ENCODE data around the gene WSB1.

The WSB1 gene

GRCh38 chr17:27310565-27311110 lies 16.7 kb downstream of the WSB1 start:
- H3K27me3 ChIP-seq: no peaks in the 10 kb centered on the region
- intact Hi-C loops (cut with DNase I; ENCODE audit: low total_unique reads): no loop called here
- TF ChIP-seq, protein P1, sequence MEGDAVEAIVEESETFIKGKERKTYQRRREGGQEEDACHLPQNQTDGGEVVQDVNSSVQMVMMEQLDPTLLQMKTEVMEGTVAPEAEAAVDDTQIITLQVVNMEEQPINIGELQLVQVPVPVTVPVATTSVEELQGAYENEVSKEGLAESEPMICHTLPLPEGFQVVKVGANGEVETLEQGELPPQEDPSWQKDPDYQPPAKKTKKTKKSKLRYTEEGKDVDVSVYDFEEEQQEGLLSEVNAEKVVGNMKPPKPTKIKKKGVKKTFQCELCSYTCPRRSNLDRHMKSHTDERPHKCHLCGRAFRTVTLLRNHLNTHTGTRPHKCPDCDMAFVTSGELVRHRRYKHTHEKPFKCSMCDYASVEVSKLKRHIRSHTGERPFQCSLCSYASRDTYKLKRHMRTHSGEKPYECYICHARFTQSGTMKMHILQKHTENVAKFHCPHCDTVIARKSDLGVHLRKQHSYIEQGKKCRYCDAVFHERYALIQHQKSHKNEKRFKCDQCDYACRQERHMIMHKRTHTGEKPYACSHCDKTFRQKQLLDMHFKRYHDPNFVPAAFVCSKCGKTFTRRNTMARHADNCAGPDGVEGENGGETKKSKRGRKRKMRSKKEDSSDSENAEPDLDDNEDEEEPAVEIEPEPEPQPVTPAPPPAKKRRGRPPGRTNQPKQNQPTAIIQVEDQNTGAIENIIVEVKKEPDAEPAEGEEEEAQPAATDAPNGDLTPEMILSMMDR (IDR thresholded peaks at IDR 0.05): no peak
- no peak overlapping the region for H3K4me3 ChIP-seq
- no peaks in the 10 kb centered on the region for H3K9me3 ChIP-seq
- no peak overlapping the region for H3K27ac ChIP-seq
- peaks cover 0 to 58% (median 19%) of the 10 kb centered on the region in 4 donors for H3K4me1 ChIP-seq
- no peak for DNase-seq
- peaks cover 83 to 91% (median 83%) of the 10 kb centered on the region in 3 donors for H3K36me3 ChIP-seq

GRCh38 chr17:27313301-27313700 lies 19.4 kb downstream of the WSB1 start:
- intact Hi-C loops (cut with DNase I; ENCODE audit: low total_unique reads): no loop called here
- DNase-seq: no peak
- TF ChIP-seq, protein P1 (IDR thresholded peaks at IDR 0.05): no peak
- H3K4me1 ChIP-seq: peaks cover 0 to 49% (median 16%) of the 10 kb centered on the region in 4 donors
- H3K27ac ChIP-seq: peak overlapping the region; percentile 86 to 87
- peaks cover 80 to 95% (median 89%) of the 10 kb centered on the region in 3 donors for H3K36me3 ChIP-seq
- H3K9me3 ChIP-seq: no peaks in the 10 kb centered on the region
- no peak overlapping the region for H3K4me3 ChIP-seq
- H3K27me3 ChIP-seq: no peaks in the 10 kb centered on the region

DNA sequence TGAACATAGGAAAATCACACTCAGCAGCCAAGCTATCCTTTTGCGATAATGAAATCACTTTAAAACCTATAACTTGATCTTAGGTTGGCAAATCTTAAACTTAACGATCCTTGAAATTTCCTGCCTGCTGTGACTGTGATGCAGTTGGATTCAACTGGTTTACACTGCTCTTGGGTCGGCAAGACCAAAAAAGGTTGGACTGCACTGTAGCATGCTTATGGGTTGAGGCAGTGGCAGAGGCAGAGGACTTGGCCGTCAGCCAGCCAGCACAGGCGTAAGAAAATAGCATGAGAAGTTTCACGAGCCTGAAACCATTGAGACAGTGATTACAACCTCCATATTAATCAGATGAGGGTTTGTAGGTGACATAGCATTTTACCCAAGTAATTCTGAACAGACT lies 21.4 kb downstream of the WSB1 start:
- H3K27ac ChIP-seq: peak overlapping the region; percentile 86 to 87
- peaks cover 66 to 91% (median 80%) of the 10 kb centered on the region in 3 donors for H3K36me3 ChIP-seq
- intact Hi-C loops (cut with DNase I; ENCODE audit: low total_unique reads): no loop called here
- H3K4me1 ChIP-seq: peaks cover 0 to 49% (median 26%) of the 10 kb centered on the region in 4 donors
- H3K4me3 ChIP-seq: no peak overlapping the region
- H3K9me3 ChIP-seq: no peaks in the 10 kb centered on the region
- DNase-seq: peak; percentile 92 to 96
- TF ChIP-seq, protein P1 (IDR thresholded peaks at IDR 0.05): no peak
- no peaks in the 10 kb centered on the region for H3K27me3 ChIP-seq

- peak overlapping the region; percentile 86 to 87 for H3K27ac ChIP-seq
- DNase-seq: no peak
- H3K4me3 ChIP-seq: no peak overlapping the region
- peaks cover 0 to 53% (median 28%) of the 10 kb centered on the region in 4 donors for H3K4me1 ChIP-seq
- no peaks in the 10 kb centered on the region for H3K9me3 ChIP-seq
- intact Hi-C loops (cut with DNase I; ENCODE audit: low total_unique reads): no loop called here
- TF ChIP-seq, protein P1 (IDR thresholded peaks at IDR 0.05): no peak
- H3K36me3 ChIP-seq: peaks cover 60 to 85% (median 74%) of the 10 kb centered on the region in 3 donors
- no peaks in the 10 kb centered on the region for H3K27me3 ChIP-seq
Measured at GRCh38 chr17:27315796-27316465, 22.0 kb downstream of the WSB1 start.

DNA sequence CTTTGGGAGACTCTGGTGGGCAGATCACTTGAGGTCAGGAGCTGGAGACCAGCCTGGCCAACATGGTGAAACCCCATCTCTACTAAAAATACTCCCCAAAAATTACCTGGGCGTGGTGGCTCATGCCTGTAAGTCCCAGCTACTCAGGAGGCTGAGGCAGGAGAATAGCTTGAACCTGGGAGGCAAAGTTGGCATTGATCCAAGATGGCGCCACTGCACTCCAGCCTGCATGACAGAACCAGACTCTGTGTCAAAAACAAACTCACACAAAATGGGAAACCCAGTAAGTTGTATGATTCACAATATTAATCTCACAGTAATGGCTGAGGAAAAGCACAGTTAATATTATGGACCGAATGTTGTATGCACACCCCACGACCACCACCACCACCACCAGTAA lies 24.3 kb downstream of the WSB1 start:
- TF ChIP-seq, protein P1 (IDR thresholded peaks at IDR 0.05): no peak
- intact Hi-C loops (cut with DNase I; ENCODE audit: low total_unique reads): no loop called here
- H3K27me3 ChIP-seq: no peaks in the 10 kb centered on the region
- DNase-seq: no peak
- no peaks in the 10 kb centered on the region for H3K9me3 ChIP-seq
- peak overlapping the region; percentile 55 to 61 for H3K27ac ChIP-seq
- peaks cover 38 to 62% (median 52%) of the 10 kb centered on the region in 3 donors for H3K36me3 ChIP-seq
- H3K4me1 ChIP-seq: peaks cover 0 to 53% (median 29%) of the 10 kb centered on the region in 4 donors
- H3K4me3 ChIP-seq: no peak overlapping the region

Measured in tibial artery (tissue), 4 donors.